COR-L47 (cell line): ENCODE results near the gene RANBP10.
A peak's percentile ranks its signal among the peaks of the same experiment; 100 is the strongest.

Source experiments
- DNase-seq: peaks from one replicate; lab custom pipeline; 2025; lab: John Stamatoyannopoulos, UW

The RANBP10 gene

GRCh38 chr16:67825906-67826305 is 19.5 kb upstream of the RANBP10 start:
- DNase-seq: no peak

GRCh38 chr16:67825119-67825518 is 18.8 kb upstream of the RANBP10 start:
- DNase-seq: no peak

GRCh38 chr16:67822511-67822910 is 16.2 kb upstream of the RANBP10 start:
- DNase-seq: no peak

GRCh38 chr16:67820608-67821259 is 14.4 kb upstream of the RANBP10 start:
- DNase-seq: no peak

GRCh38 chr16:67814567-67814966 is 8.2 kb upstream of the RANBP10 start:
- peak; percentile 29 for DNase-seq

GRCh38 chr16:67811899-67812298 is 5.5 kb upstream of the RANBP10 start:
- DNase-seq: no peak

- no peak for DNase-seq
These were observed 855 bp upstream of the RANBP10 start for GRCh38 chr16:67807148-67807682.

GRCh38 chr16:67805718-67806427 is 487 bp downstream of the RANBP10 start:
- DNase-seq: no peak

GRCh38 chr16:67804853-67805542 is 1.4 kb downstream of the RANBP10 start:
- DNase-seq: no peak

- no peak for DNase-seq
These were observed 2.5 kb downstream of the RANBP10 start for GRCh38 chr16:67803894-67804293.

- no peak for DNase-seq
These were observed 4.5 kb downstream of the RANBP10 start for GRCh38 chr16:67801883-67802282.

GRCh38 chr16:67801241-67801640 is 5.1 kb downstream of the RANBP10 start:
- no peak for DNase-seq

GRCh38 chr16:67800338-67800926 is 5.9 kb downstream of the RANBP10 start:
- DNase-seq: no peak

GRCh38 chr16:67796099-67796718 is 10.2 kb downstream of the RANBP10 start:
- DNase-seq: no peak

- DNase-seq: no peak
These were observed 16.3 kb downstream of the RANBP10 start for GRCh38 chr16:67790071-67790470.

- DNase-seq: no peak
These were observed 19.9 kb downstream of the RANBP10 start for GRCh38 chr16:67786491-67786890.

- no peak for DNase-seq
These were observed 23.0 kb downstream of the RANBP10 start for GRCh38 chr16:67783353-67783725.

GRCh38 chr16:67782567-67783352 is 23.6 kb downstream of the RANBP10 start:
- DNase-seq: no peak

- DNase-seq: no peak
These were observed 24.8 kb downstream of the RANBP10 start for GRCh38 chr16:67781565-67781921.

- no peak for DNase-seq
These were observed 25.4 kb downstream of the RANBP10 start for GRCh38 chr16:67780847-67781564.
